ENCODE results near the gene PRKAA1.

- no peak for TF ChIP-seq POLR2AphosphoS5 (IDR thresholded peaks at IDR 0.05)
- no peak for TF ChIP-seq CTCF (IDR thresholded peaks at IDR 0.05)
Measured at GRCh38 chr5:40790947-40791593, 7.1 kb downstream of the PRKAA1 start.
